ENCODE data around the gene PRKCE. TPM values are rescaled to one million over a fixed set of nuclear protein-coding genes. Genes with fewer than 3 reads are reported as not detected.

Gene PRKCE
- total RNA-seq, 1 donor from 2014 or later: 85.0 TPM

- no peak for TF ChIP-seq CTCF (IDR thresholded peaks at IDR 0.05)
- Histone ChIP-seq H3K4me3 (no peak overlapping the region), H3K36me3 (no peaks in the 10 kb centered on the region), H3K4me1 (peaks cover 11% of the 10 kb centered on the region), H3K27ac (no peak overlapping the region), H3K27me3 (ENCODE audit: low read depth) (no peaks in the 10 kb centered on the region), H3K9me3 (no peaks in the 10 kb centered on the region)
- no peak for ATAC-seq
- no peak for DNase-seq
- intact Hi-C loops (cut with DNase I): no loop called here
These were observed 274.3 kb downstream of the PRKCE start for GRCh38 chr2:45925636-45926366.

- ATAC-seq (no peak), DNase-seq (no peak)
- Histone ChIP-seq H3K36me3 (no peaks in the 10 kb centered on the region), H3K27me3 (ENCODE audit: low read depth) (no peaks in the 10 kb centered on the region), H3K9me3 (no peaks in the 10 kb centered on the region), H3K27ac (no peak overlapping the region), H3K4me1 (peaks cover 11% of the 10 kb centered on the region), H3K4me3 (no peak overlapping the region)
- no peak for TF ChIP-seq CTCF (IDR thresholded peaks at IDR 0.05)
- intact Hi-C loops (cut with DNase I): no loop called here
These were observed 277.5 kb downstream of the PRKCE start for GRCh38 chr2:45928946-45929345.

GRCh38 chr2:45929674-45930395 is 278.4 kb downstream of the PRKCE start:
- ATAC-seq (peak; percentile 61 to 66), DNase-seq (no peak)
- Histone ChIP-seq H3K27ac (peak overlapping the region; percentile 46), H3K9me3 (no peaks in the 10 kb centered on the region), H3K27me3 (ENCODE audit: low read depth) (no peaks in the 10 kb centered on the region), H3K4me3 (no peak overlapping the region), H3K4me1 (peaks cover 2% of the 10 kb centered on the region), H3K36me3 (no peaks in the 10 kb centered on the region)
- TF ChIP-seq CTCF (IDR thresholded peaks at IDR 0.05): no peak
- intact Hi-C loops (cut with DNase I): no loop called here

GRCh38 chr2:45930396-45930792 is 278.9 kb downstream of the PRKCE start:
- DNase-seq: no peak
- TF ChIP-seq CTCF (IDR thresholded peaks at IDR 0.05): no peak
- intact Hi-C loops (cut with DNase I): no loop called here
- H3K9me3 ChIP-seq: no peaks in the 10 kb centered on the region
- ATAC-seq: peak; percentile 18 to 20
- H3K36me3 ChIP-seq: no peaks in the 10 kb centered on the region
- peak overlapping the region; percentile 46 for H3K27ac ChIP-seq
- no peaks in the 10 kb centered on the region for H3K27me3 ChIP-seq (ENCODE audit: low read depth)
- H3K4me3 ChIP-seq: no peak overlapping the region
- peaks cover 2% of the 10 kb centered on the region for H3K4me1 ChIP-seq

- no peaks in the 10 kb centered on the region for H3K27me3 ChIP-seq (ENCODE audit: low read depth)
These were observed 281.0 kb downstream of the PRKCE start for GRCh38 chr2:45932278-45932975.

More at GRCh38 chr2:45932278-45932975, 281.0 kb downstream of the PRKCE start:
- Histone ChIP-seq H3K4me1 (peaks cover 16% of the 10 kb centered on the region), H3K36me3 (no peaks in the 10 kb centered on the region), H3K9me3 (no peaks in the 10 kb centered on the region), H3K27ac (no peak overlapping the region), H3K4me3 (no peak overlapping the region)
- intact Hi-C loops (cut with DNase I): no loop called here
- no peak for TF ChIP-seq CTCF (IDR thresholded peaks at IDR 0.05)
- DNase-seq: no peak
- no peak for ATAC-seq
